Kasumi-1 (cell line): Measurements from ENCODE around the gene ARHGEF28.

Source experiments
- DNase-seq, 2 experiments: peaks; one replicate each; lab custom pipeline; 2025; lab: John Stamatoyannopoulos, UW

The ARHGEF28 gene

GRCh38 chr5:73816656-73817420 is 190.8 kb downstream of the ARHGEF28 start:
- DNase-seq = no peak

- no peak for DNase-seq
Measured at GRCh38 chr5:73818357-73818756, 192.4 kb downstream of the ARHGEF28 start.

GRCh38 chr5:73820326-73820725 is 194.3 kb downstream of the ARHGEF28 start:
- no peak for DNase-seq

- no peak for DNase-seq
Measured at GRCh38 chr5:73821003-73821402, 195.0 kb downstream of the ARHGEF28 start.

GRCh38 chr5:73822278-73822988 is 196.4 kb downstream of the ARHGEF28 start:
- no peak for DNase-seq

- DNase-seq = no peak
Measured at GRCh38 chr5:73822989-73823339, 197.0 kb downstream of the ARHGEF28 start.

GRCh38 chr5:73823508-73823925 is 197.5 kb downstream of the ARHGEF28 start:
- no peak for DNase-seq

GRCh38 chr5:73825199-73825598 is 199.2 kb downstream of the ARHGEF28 start:
- no peak for DNase-seq

GRCh38 chr5:73825736-73826135 is 199.7 kb downstream of the ARHGEF28 start:
- no peak for DNase-seq

GRCh38 chr5:73826301-73827105 is 200.5 kb downstream of the ARHGEF28 start:
- no peak for DNase-seq

- no peak for DNase-seq
Measured at GRCh38 chr5:73827106-73827450, 201.1 kb downstream of the ARHGEF28 start.

GRCh38 chr5:73828465-73828864 is 202.5 kb downstream of the ARHGEF28 start:
- no peak for DNase-seq

GRCh38 chr5:73830646-73831045 is 204.7 kb downstream of the ARHGEF28 start:
- DNase-seq = no peak

- DNase-seq = no peak
Measured at GRCh38 chr5:73831066-73831465, 205.1 kb downstream of the ARHGEF28 start.

GRCh38 chr5:73834693-73835092 is 208.7 kb downstream of the ARHGEF28 start:
- no peak for DNase-seq

- DNase-seq = no peak
Measured at GRCh38 chr5:73835726-73836125, 209.7 kb downstream of the ARHGEF28 start.

GRCh38 chr5:73836607-73837006 is 210.6 kb downstream of the ARHGEF28 start:
- no peak for DNase-seq

- DNase-seq = no peak
Measured at GRCh38 chr5:73838901-73839300, 212.9 kb downstream of the ARHGEF28 start.

- DNase-seq = no peak
Measured at GRCh38 chr5:73841641-73842040, 215.6 kb downstream of the ARHGEF28 start.

GRCh38 chr5:73844165-73844564 is 218.2 kb downstream of the ARHGEF28 start:
- no peak for DNase-seq

GRCh38 chr5:73851471-73852181 is 225.6 kb downstream of the ARHGEF28 start:
- DNase-seq = no peak

GRCh38 chr5:73853091-73853490 is 227.1 kb downstream of the ARHGEF28 start:
- DNase-seq = no peak
